ENCODE measurements around the gene SFRP4.
"Not testable (repeated sequence)": the region's sequence is repeated elsewhere in the genome, so short reads cannot be mapped to it uniquely, and the experiment has no call there.

The SFRP4 gene

DNA sequence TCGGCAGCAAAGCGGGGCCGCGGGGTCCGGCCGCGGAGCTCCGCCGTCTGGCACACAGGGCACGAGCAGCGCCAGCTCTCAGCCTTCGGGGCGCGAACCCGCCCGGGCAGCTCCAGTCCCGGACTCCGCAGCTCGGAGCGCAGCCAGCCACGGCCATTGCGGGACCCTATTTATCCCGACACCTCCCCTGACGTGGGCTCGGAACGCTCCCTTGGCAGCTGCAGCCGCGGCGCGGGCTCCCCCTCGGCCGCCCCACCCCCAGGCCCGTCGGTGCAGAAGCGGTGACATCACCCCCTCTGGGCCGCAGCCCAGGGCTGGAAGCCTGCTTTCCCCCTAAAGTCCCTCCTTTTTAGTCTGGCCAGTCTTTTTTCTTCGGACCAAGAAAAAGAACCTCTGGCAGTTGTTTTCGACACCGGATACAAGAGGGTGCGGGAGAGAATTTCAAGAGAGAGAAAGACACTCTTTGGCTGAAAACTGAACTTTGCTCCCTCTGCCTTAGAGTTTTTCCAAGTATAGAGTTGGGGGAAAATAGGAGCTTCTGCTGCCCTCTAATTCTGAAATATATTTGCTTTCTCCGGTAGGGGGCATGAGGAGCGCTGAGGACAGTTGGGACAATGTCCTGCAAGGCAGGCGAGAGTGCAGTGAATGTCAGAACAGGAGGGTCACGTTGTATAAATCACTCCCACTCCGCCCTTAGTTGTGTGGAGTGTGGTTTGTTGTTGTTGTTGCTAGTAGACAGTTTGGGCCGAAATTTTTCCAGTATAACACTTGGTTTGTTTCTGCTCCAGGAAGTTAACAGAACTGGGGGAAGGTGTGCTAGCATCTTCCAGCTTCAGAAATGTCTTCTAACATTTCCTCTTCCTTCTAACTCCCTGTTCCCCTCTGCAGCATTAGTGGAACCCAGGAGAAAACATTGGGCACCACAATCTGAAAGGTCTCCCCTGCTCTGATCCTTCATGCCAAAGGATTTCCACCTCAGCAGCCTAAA, at the start of gene SFRP4:
Gene SFRP4 (minus strand): TSS at position 145 of the 988 bp plus-strand sequence. CDS start 280 bp downstream, outside the sequence.
- TF ChIP-seq ZFX (IDR thresholded peaks at IDR 0.05; ENCODE audit: borderline replicate concordance): no peak
- TF ChIP-seq CTCF (IDR thresholded peaks at IDR 0.05): peak; percentile 94
- H3K27ac ChIP-seq: no peak within 1 kb of the TSS

- TF ChIP-seq ZFX (IDR thresholded peaks at IDR 0.05; ENCODE audit: borderline replicate concordance): no peak
- no peak overlapping the region for H3K27ac ChIP-seq
These were observed 47.6 kb upstream of the SFRP4 start for GRCh38 chr7:37964196-37964595.

GRCh38 chr7:37961251-37961650, 44.6 kb upstream of the SFRP4 start:
- no peak for TF ChIP-seq CTCF (IDR thresholded peaks at IDR 0.05)
- no peak for TF ChIP-seq ZFX (IDR thresholded peaks at IDR 0.05; ENCODE audit: borderline replicate concordance)
- H3K27ac ChIP-seq: no peak overlapping the region

DNA sequence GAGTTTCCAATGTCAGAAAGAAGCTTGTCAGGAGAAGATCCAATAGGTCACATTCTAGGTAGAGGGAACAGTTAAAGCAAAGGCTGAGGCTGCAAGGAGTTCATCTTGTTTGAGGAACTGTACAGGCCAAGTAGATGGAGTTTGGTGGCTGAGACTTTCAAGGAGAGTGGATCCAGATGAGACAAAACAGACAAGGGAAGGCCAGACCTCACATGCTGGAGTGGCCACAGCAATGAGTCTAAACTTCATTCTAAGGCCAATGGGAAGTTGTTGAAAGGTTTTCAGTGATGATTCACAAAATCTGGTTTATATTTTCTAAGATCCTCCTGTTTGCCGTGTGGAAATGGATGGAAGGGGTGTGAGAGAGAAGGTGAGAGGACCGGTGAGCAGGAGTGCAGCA, 43.9 kb upstream of the SFRP4 start:
- TF ChIP-seq ZFX (IDR thresholded peaks at IDR 0.05; ENCODE audit: borderline replicate concordance): no peak
- TF ChIP-seq CTCF (IDR thresholded peaks at IDR 0.05): no peak
- H3K27ac ChIP-seq: no peak overlapping the region

- TF ChIP-seq ZFX (IDR thresholded peaks at IDR 0.05; ENCODE audit: borderline replicate concordance): no peak
- TF ChIP-seq CTCF (IDR thresholded peaks at IDR 0.05): no peak
- no peak overlapping the region for H3K27ac ChIP-seq
These were observed 40.8 kb upstream of the SFRP4 start for GRCh38 chr7:37957221-37957970.

GRCh38 chr7:37956791-37957190, 40.2 kb upstream of the SFRP4 start:
- TF ChIP-seq ZFX (IDR thresholded peaks at IDR 0.05; ENCODE audit: borderline replicate concordance) (no peak), CTCF (IDR thresholded peaks at IDR 0.05) (no peak)
- H3K27ac ChIP-seq: no peak overlapping the region

- H3K27ac ChIP-seq: not testable (repeated sequence)
These were observed 37.6 kb upstream of the SFRP4 start for GRCh38 chr7:37954217-37954616.

DNA sequence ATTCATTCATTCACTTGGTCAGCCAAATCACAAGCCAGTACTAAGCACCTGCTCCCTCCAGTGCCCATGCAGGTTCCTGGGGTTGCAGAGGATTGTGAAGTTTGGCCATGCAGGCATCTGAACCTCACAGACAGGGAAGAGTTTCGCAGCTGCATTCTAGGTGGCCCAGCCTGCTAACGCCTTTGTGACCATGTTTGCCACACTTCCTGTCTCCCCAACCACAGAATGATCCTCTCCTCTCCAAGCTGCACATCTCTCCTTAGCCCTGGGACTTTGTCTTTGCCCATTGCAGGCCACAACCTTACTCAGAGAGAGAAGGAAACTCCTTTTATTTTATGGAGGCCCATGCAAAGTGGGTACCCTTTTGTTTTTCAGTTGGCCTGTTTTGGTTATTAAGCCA, 35.6 kb upstream of the SFRP4 start:
- TF ChIP-seq CTCF (IDR thresholded peaks at IDR 0.05) (no peak), ZFX (IDR thresholded peaks at IDR 0.05; ENCODE audit: borderline replicate concordance) (no peak)
- no peak overlapping the region for H3K27ac ChIP-seq
